ENCODE data around the gene SEC14L1.

The SEC14L1 gene

DNA sequence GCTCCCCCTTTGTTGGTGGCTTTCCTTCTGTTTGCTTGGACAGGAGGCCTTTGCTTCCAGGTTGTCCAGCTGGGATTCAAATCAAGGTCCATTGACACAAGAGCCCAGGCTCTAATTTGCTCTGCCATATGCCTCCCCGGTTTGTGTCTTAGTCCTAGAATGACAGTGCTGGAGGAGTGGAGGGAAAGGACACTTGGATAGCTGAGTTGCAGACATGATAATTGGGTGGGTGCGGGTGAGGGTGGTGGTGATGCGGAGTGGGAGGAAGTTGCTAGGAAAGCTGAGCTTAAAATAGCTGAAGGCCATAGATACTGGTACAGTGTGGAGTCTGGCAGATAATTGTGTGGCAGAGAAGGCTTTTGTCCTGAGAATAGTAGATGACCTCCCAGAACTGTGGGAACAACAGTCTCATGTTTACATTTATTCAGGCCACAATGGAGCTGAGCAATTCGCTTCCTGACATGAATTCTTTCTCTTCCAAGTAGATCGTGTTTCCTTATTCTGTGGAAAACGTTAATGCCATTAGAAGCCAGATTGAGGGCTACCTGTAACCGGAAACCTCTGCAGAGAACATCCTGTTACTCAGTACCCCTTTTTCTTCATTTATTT lies 23.8 kb downstream of the SEC14L1 start:
- no peak for DNase-seq

GRCh38 chr17:77165577-77165976 lies 24.8 kb downstream of the SEC14L1 start:
- DNase-seq, result no peak

- no peak for DNase-seq
These were observed 26.9 kb downstream of the SEC14L1 start for GRCh38 chr17:77167472-77168306.

GRCh38 chr17:77173104-77173503 lies 32.3 kb downstream of the SEC14L1 start:
- no peak for DNase-seq

GRCh38 chr17:77174928-77175661 lies 34.3 kb downstream of the SEC14L1 start:
- no peak for DNase-seq

DNA sequence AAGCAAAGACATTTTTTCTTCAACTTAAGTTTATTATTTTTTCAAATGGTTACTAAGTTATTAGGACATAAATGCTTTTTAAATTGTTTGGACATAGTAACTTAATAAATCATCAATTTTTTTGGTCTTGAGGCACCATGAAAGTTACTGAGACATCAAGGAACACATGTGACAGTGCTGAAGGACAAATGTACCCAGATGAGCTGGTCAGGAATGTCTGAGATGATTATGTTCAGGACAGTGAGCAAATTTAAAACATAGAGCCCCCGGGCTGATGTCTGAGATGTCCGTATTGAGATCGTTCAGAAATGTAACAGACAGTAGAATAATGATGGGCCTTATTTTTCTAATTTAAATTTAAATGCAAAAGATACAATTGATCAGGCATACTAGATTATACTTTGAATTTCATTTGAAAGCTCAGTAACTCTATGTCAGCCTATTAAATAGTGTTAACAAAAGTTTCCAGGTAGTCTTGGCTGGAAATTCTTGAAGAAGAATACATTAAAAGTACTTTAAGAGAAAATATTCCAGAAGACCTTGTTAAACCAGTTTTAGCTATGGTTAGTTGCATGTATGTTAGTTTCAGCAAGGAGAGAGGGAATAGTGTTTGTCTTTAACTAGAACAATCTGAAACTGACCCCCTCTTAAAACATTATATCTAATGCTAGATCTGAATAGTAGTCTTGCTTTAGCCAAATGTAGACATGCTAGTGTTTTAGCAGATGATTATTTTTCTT lies 36.4 kb downstream of the SEC14L1 start:
- no peak for DNase-seq

GRCh38 chr17:77178050-77178449 lies 37.3 kb downstream of the SEC14L1 start:
- no peak for DNase-seq

DNA sequence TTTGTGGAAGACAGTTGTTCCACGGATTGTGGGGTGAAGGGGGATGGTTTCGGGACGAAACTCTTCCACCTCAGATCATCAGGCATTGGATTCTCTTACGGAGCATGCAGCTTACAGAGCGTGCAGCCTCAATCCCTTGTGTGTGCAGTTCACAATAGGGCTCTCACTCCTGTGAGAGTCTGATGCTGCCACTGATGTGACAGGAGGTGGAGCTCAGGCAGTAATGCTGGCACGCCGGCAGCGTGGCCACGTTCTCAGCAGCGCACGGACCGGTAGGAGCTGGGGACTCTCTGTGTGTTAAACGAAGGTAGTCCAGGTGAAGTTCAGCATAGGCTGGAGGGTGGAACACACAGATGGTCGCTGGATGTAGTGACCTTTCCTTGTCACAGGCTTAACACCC lies 37.8 kb downstream of the SEC14L1 start:
- DNase-seq, result no peak

DNA sequence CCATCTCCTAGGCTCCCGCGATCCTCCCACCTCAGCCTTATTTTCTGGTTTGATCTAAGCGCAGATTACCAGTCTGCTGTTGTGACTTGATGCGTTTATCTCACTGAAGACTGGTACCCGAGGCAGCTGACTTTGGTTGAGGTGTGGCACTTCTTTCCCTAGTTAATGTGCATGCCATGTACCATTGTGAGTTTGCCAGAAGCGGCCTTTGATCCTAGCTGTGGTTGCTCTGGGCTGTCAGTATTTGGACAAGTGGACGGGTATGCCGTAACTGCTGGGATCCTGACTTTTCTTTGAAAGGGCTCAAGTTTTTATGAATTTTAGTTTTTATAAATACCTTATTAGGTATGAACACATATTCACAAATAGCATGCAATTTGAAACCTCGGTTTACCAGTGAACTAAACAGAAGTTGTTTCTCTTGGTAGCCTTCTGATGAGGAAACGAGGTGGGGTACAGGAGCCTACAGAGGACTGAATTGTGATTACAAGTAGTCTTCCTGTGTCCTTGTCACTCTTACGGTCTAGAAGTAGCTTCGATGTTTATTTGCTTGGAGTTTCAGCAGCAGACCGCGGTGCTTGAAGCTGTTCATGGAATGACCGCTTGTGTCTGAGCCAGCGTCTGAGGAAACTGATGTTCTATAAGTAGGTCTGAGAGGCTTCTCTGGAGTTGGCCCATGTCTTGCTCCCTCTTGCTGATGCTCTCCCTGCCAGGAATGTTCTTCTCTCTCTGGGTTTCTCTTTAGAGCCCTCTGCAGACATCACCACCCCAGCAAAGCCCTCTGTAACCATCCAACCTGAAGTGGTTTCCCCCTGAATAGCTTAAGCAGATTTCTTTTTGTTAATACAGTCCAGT lies 40.0 kb downstream of the SEC14L1 start:
- DNase-seq, result no peak

GRCh38 chr17:77182205-77183172 lies 41.7 kb downstream of the SEC14L1 start:
- no peak for DNase-seq

DNA sequence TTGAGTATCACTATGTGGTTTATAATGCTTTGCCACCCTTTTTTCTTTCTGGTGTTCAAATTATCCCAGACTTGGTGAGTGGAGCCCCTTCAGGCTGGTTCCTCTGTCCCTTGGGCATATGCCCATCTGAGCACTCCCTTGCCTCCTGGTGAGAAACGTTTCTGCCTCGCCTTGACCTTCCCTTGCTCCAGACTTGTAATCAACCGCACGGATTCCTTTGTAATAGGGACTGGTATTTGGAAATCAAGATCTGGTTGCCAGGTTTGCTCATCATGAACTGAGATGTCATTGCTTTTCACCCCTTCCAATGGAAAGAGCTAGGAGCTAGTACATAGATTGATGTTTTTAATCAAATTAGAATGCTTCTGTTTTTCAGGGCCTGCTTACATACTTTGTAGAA lies 43.7 kb downstream of the SEC14L1 start:
- DNase-seq, result no peak

DNA sequence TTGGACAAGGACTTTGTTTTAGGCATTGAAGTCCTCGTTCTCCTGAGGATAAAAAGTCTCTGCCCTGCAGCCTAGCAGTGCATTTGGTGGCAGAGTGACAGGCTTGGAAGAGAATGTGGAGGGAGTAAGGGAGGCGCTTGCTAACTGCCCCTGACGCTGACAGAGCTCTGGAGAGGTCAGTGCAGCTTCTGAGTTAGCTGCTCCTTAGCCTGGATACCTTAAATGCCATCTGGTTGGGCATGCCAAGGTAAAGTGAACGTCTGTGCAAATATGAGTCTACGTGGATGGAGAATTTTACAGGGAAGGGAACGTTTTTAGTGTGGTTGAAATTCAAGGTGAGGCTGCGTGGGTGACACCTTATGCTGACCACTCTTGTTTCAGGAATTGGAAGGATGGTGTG lies 44.4 kb downstream of the SEC14L1 start:
- no peak for DNase-seq

DNA sequence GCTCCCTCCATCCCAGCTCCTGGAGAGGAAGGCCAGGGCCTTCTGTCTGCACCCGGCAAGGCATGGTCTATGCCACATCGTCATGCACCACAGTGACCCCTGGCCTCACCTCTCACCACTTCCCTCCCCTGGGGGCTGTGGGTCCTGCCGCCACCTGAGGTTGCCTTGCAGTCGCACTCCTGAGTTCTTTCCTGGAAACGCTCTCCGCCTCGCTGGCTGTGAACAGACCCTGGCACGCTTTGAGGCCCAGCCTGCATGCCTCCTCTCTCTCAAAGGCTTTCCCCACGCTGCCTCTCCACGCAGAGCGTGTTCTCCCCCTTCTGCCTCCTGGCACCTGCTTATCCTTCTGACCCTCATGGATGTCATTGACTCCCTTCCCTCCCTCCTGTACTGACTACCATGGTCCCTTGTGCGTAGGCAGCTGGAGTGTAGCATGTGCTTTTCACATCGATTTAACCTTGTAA lies 45.4 kb downstream of the SEC14L1 start:
- DNase-seq, result no peak

DNA sequence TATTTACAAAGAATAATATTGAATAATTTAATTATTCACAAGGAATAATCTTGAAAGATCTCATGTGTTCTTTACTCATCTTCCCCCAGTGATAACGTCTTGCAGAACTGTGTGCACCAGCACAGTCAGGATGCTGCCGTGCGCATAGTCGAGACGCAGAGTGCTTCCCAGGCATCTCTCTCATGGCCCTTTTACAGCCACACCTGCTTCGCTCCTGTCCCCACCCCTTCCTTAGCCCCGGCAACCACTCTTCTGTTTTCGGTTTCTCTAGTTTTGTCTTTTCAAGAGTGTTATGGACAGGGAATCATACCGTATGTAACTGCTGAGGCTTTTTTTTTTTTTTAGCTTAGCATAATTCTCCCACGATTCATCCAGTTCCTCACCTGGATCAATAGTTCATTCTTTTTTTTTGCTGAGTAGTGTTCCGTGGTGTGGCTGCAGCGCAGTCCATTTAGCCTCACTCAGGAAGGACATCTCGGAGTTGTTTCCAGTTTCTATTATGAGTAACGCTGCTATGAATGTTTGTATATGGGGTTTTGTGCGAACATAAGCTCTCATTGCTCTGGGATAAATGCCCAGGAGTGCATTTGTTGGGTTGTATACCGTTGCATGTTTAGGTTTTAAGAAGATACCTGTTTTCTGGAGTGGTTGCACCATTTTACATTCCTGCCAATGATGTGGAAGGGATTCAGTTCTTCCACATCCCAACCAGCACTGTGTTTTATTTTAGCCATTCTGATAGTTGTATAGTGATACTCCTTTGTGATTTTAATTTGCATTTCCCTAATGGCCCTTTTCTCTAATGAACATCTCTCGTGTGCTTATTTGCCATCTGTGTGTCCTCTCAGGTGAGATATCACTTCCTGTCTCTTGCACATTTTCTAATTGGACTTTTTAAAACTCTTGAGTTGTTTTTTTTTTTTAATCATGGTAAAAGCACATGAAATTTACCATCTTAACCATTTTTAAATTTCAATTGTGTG lies 47.6 kb downstream of the SEC14L1 start:
- no peak for DNase-seq

- DNase-seq, result no peak
These were observed 48.4 kb downstream of the SEC14L1 start for GRCh38 chr17:77189148-77189547.

- DNase-seq, result no peak
These were observed 49.8 kb downstream of the SEC14L1 start for GRCh38 chr17:77190576-77190975.

GRCh38 chr17:77191244-77191643 lies 50.5 kb downstream of the SEC14L1 start:
- DNase-seq, result no peak

- DNase-seq, result no peak
These were observed 52.9 kb downstream of the SEC14L1 start for GRCh38 chr17:77193653-77194052.

- no peak for DNase-seq
These were observed 53.4 kb downstream of the SEC14L1 start for GRCh38 chr17:77194179-77194578.

DNA sequence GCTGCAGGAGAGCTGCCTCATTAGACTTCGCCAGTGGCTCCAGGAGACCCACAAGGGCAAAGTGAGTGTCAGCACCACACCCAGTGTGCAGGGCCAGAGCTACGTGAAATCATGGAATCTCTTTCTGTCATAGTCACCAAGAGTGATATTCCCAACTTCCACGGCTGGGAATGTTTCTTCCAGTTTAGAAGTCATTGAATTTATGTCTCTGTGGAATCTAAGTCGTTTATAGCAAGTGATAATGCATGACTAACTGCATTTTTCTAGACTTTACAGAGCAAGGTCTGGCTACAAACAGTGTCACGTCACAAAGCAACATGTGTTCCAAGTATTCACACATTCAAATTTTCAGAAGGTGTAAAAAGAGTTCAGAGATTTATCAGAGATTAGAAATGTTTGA lies 55.5 kb downstream of the SEC14L1 start:
- no peak for DNase-seq

All from amniotic stem cell (primary cell).